Measurements from ENCODE around the gene NCSTN. TPM values are rescaled to one million over a fixed set of nuclear protein-coding genes. Genes with fewer than 3 reads are reported as not detected.
A peak's percentile ranks its signal among the peaks of the same experiment; 100 is the strongest.

The NCSTN gene
- total RNA-seq, 2 experiments from 2014 or later = 52.7 to 59.7 TPM

DNA sequence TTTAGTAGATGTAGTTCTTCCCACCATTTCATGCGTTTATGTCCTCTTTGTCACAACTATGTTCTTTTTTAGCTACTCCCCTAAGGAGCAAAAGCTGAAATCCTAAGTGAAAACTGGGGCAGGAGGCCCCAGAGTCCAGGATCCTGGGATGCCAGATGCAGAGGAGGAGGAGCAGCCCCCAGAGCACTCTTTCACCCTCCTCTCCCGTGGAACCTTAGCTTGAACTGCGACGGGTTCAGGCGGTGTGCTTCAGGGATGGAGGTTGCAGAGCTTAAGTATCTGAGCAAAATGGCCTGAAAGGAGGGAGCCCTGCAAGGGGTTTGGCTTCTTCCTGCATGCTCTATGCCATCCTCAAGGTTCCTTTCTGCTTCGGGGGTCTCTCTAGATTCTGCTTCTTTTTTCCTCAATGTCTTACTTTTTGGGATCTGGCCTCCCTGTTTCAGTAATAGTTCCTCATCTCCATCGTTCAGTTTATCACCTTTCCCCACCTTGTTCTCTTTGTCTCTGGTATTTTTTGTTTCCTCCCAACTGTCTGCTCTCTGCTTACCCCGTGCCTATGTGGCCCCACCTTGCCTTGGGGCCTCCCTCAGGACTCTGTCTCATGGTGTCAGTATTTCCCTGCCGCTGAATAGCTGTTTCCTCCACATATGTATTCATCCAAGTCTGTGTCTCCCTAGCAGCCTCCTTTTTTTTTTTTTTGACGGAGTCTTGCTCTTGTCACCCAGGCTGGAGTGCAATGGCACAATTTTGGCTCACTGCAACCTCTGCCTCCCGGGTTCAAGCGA is 21.0 kb downstream of the NCSTN start:
- ATAC-seq (no peak), DNase-seq (no peak)
- no peaks in the 10 kb centered on the region for H3K9me3 Mint-ChIP-seq (ENCODE audit: insufficient read depth)
- H3K36me3 Mint-ChIP-seq (ENCODE audit: low read depth) = peaks cover 8% of the 10 kb centered on the region
- ChIA-PET CTCF (no interaction called here), POLR2A (no interaction called here)
- H3K4me1 Mint-ChIP-seq (ENCODE audit: low read depth) = peaks cover 6% of the 10 kb centered on the region
- H3K4me3 Mint-ChIP-seq = no peak overlapping the region
- peak overlapping the region; percentile 9 for H3K27ac Mint-ChIP-seq
- H3K27me3 Mint-ChIP-seq (ENCODE audit: low read depth) = no peaks in the 10 kb centered on the region

DNA sequence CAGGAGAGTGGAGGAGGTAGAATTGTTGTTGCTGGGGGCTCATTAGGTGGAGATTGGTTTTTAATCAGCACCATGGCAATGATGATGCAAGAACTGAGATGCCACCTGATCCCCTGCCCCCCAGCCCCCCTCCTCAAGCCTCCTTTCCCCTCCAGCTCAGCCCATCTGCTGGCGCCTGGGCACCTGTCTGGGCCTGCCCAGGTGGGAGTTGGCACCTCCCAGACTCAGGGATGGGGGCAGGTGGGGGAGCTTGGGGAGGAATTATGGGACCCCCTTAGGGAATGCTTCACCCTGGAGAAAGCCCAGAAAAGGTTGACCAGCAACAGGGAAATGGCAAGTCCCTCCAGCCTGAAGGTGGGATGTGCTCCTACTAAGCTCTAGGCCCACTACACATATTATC is 22.1 kb downstream of the NCSTN start:
- peaks cover 3% of the 10 kb centered on the region for H3K27me3 Mint-ChIP-seq (ENCODE audit: low read depth)
- ChIA-PET CTCF (no interaction called here), POLR2A (no interaction called here)
- H3K36me3 Mint-ChIP-seq (ENCODE audit: low read depth) = peaks cover 8% of the 10 kb centered on the region
- H3K9me3 Mint-ChIP-seq (ENCODE audit: insufficient read depth) = no peaks in the 10 kb centered on the region
- no peak overlapping the region for H3K4me3 Mint-ChIP-seq
- ATAC-seq (no peak), DNase-seq (no peak)
- peaks cover 6% of the 10 kb centered on the region for H3K4me1 Mint-ChIP-seq (ENCODE audit: low read depth)
- no peak overlapping the region for H3K27ac Mint-ChIP-seq

GRCh38 chr1:160366731-160367515 is 23.7 kb downstream of the NCSTN start, which contains the start of gene NHLH1:
Gene NHLH1, plus strand, starts transcription at chr1:160367071. Its CDS starts 3,661 bp downstream, at chr1:160370732.
- ATAC-seq = no peak
- ChIA-PET POLR2A (interaction anchor here (0.6 kb wide), 2 partner anchors 105 to 218 kb away, joined by 3 read pairs; partner anchors contain the start of gene DCAF8), CTCF (interaction anchor here (2.3 to 2.8 kb wide), 2 partner anchors 10 to 76 kb away, joined by 7 to 20 read pairs; no protein-coding TSS in a partner anchor)
- no peaks in the 10 kb centered on the region for H3K36me3 Mint-ChIP-seq (ENCODE audit: low read depth)
- peaks cover 3% of the 10 kb centered on the region for H3K27me3 Mint-ChIP-seq (ENCODE audit: low read depth)
- DNase-seq = no peak
- H3K4me1 Mint-ChIP-seq (ENCODE audit: low read depth) = peaks cover 6% of the 10 kb centered on the region
- no peaks in the 10 kb centered on the region for H3K9me3 Mint-ChIP-seq (ENCODE audit: insufficient read depth)
- no peak within 1 kb of the TSS for H3K4me3 Mint-ChIP-seq
- H3K27ac Mint-ChIP-seq = peak within 1 kb of the TSS; percentile 25

DNA sequence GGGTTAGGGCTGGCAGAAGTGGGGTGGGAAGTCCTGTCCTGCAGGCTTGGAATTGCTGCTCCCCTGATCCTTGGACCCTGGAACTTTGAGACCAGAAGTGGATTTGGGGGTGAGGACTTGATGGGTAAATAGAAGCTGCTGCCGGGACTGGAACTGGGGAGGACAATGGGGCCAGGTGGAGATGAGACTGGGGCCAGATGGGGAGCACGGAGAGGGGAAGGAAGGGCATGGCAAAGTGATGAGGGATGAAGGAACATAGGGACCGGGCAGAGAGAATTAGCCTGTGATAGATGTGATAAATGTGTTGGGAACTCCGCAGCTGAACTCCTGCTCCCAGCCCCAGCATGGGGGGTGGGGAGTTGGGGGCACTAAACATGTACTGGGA is 24.3 kb downstream of the NCSTN start:
- Mint-ChIP-seq H3K27ac (peak overlapping the region; percentile 25), H3K27me3 (ENCODE audit: low read depth) (peaks cover 3% of the 10 kb centered on the region), H3K4me3 (no peak overlapping the region), H3K9me3 (ENCODE audit: insufficient read depth) (no peaks in the 10 kb centered on the region), H3K4me1 (ENCODE audit: low read depth) (peaks cover 6% of the 10 kb centered on the region), H3K36me3 (ENCODE audit: low read depth) (no peaks in the 10 kb centered on the region)
- CTCF ChIA-PET = interaction anchor here (1.6 to 2.8 kb wide), 3 partner anchors 9 to 76 kb away, joined by 6 to 20 read pairs (median 7); no protein-coding TSS in a partner anchor
- DNase-seq (no peak), ATAC-seq (no peak)
- POLR2A ChIA-PET = no interaction called here

GRCh38 chr1:160367934-160368923 is 25.0 kb downstream of the NCSTN start:
- no peaks in the 10 kb centered on the region for H3K9me3 Mint-ChIP-seq (ENCODE audit: insufficient read depth)
- peaks cover 3% of the 10 kb centered on the region for H3K27me3 Mint-ChIP-seq (ENCODE audit: low read depth)
- H3K27ac Mint-ChIP-seq = peak overlapping the region; percentile 25
- peaks cover 6% of the 10 kb centered on the region for H3K4me1 Mint-ChIP-seq (ENCODE audit: low read depth)
- H3K36me3 Mint-ChIP-seq (ENCODE audit: low read depth) = no peaks in the 10 kb centered on the region
- ChIA-PET POLR2A (no interaction called here), CTCF (interaction anchor here (1.2 to 2.8 kb wide), 5 partner anchors 9 to 116 kb away, joined by 4 to 20 read pairs (median 6); no protein-coding TSS in a partner anchor)
- ATAC-seq (no peak), DNase-seq (no peak)
- H3K4me3 Mint-ChIP-seq = no peak overlapping the region

- DNase-seq (no peak), ATAC-seq (no peak)
- no peaks in the 10 kb centered on the region for H3K36me3 Mint-ChIP-seq (ENCODE audit: low read depth)
- no peak overlapping the region for H3K27ac Mint-ChIP-seq
- ChIA-PET POLR2A (no interaction called here), CTCF (interaction anchor here (1.2 to 2.3 kb wide), 4 partner anchors 14 to 117 kb away, joined by 4 to 7 read pairs (median 6); no protein-coding TSS in a partner anchor)
- H3K4me1 Mint-ChIP-seq (ENCODE audit: low read depth) = peaks cover 6% of the 10 kb centered on the region
- H3K27me3 Mint-ChIP-seq (ENCODE audit: low read depth) = peaks cover 3% of the 10 kb centered on the region
- H3K9me3 Mint-ChIP-seq (ENCODE audit: insufficient read depth) = no peaks in the 10 kb centered on the region
- H3K4me3 Mint-ChIP-seq = no peak overlapping the region
These were observed 25.9 kb downstream of the NCSTN start for GRCh38 chr1:160369087-160369486.

GRCh38 chr1:160370561-160371345 is 27.6 kb downstream of the NCSTN start:
- Mint-ChIP-seq H3K4me1 (ENCODE audit: low read depth) (peaks cover 10% of the 10 kb centered on the region), H3K27ac (no peak overlapping the region), H3K4me3 (no peak overlapping the region), H3K27me3 (ENCODE audit: low read depth) (peaks cover 3% of the 10 kb centered on the region), H3K36me3 (ENCODE audit: low read depth) (no peaks in the 10 kb centered on the region), H3K9me3 (ENCODE audit: insufficient read depth) (no peaks in the 10 kb centered on the region)
- POLR2A ChIA-PET = interaction anchor here (1.0 kb wide), 1 partner anchor 108 kb away, joined by 3 read pairs; the partner anchor contains the start of gene DCAF8
- CTCF ChIA-PET = no interaction called here
- ATAC-seq = no peak
- no peak for DNase-seq

GRCh38 chr1:160371346-160371631 is 28.1 kb downstream of the NCSTN start:
- ATAC-seq (no peak), DNase-seq (no peak)
- H3K9me3 Mint-ChIP-seq (ENCODE audit: insufficient read depth) = no peaks in the 10 kb centered on the region
- H3K36me3 Mint-ChIP-seq (ENCODE audit: low read depth) = no peaks in the 10 kb centered on the region
- H3K4me3 Mint-ChIP-seq = no peak overlapping the region
- POLR2A ChIA-PET = interaction anchor here (1.0 kb wide), 1 partner anchor 109 kb away, joined by 3 read pairs; the partner anchor contains the start of gene DCAF8
- CTCF ChIA-PET = no interaction called here
- peaks cover 15% of the 10 kb centered on the region for H3K4me1 Mint-ChIP-seq (ENCODE audit: low read depth)
- H3K27me3 Mint-ChIP-seq (ENCODE audit: low read depth) = peaks cover 3% of the 10 kb centered on the region
- H3K27ac Mint-ChIP-seq = no peak overlapping the region

- ATAC-seq (no peak), DNase-seq (no peak)
- no peak overlapping the region for H3K27ac Mint-ChIP-seq
- peaks cover 3% of the 10 kb centered on the region for H3K27me3 Mint-ChIP-seq (ENCODE audit: low read depth)
- ChIA-PET POLR2A (interaction anchor here (1.0 kb wide), 1 partner anchor 109 kb away, joined by 3 read pairs; the partner anchor contains the start of gene DCAF8), CTCF (interaction anchor here (1.0 kb wide), 1 partner anchor 286 kb away, joined by 3 read pairs; no protein-coding TSS in a partner anchor)
- no peak overlapping the region for H3K4me3 Mint-ChIP-seq
- H3K9me3 Mint-ChIP-seq (ENCODE audit: insufficient read depth) = no peaks in the 10 kb centered on the region
- H3K4me1 Mint-ChIP-seq (ENCODE audit: low read depth) = peaks cover 19% of the 10 kb centered on the region
- H3K36me3 Mint-ChIP-seq (ENCODE audit: low read depth) = no peaks in the 10 kb centered on the region
These were observed 28.6 kb downstream of the NCSTN start for GRCh38 chr1:160371756-160372155.

- Mint-ChIP-seq H3K27me3 (ENCODE audit: low read depth) (peaks cover 5% of the 10 kb centered on the region), H3K36me3 (ENCODE audit: low read depth) (no peaks in the 10 kb centered on the region), H3K4me3 (no peak overlapping the region), H3K4me1 (ENCODE audit: low read depth) (peaks cover 13% of the 10 kb centered on the region), H3K27ac (no peak overlapping the region), H3K9me3 (ENCODE audit: insufficient read depth) (no peaks in the 10 kb centered on the region)
- ChIA-PET POLR2A (no interaction called here), CTCF (interaction anchor here (1.5 to 4.7 kb wide), 3 partner anchors 181 to 288 kb away, joined by 4 to 43 read pairs (median 5); no protein-coding TSS in a partner anchor)
- ATAC-seq (no peak), DNase-seq (no peak)
These were observed 30.5 kb downstream of the NCSTN start for GRCh38 chr1:160373696-160374095.
